Measurements from ENCODE around the gene ADGRV1.

- no peak for TF ChIP-seq REST (IDR thresholded peaks at IDR 0.05)
- no peak for TF ChIP-seq FOSL2 (IDR thresholded peaks at IDR 0.05)
- TF ChIP-seq FOSL2 (CRISPR knock-in tag; IDR thresholded peaks at IDR 0.05) = no peak
Measured at GRCh38 chr5:90685425-90686022, 126.9 kb downstream of the ADGRV1 start.
